IMR-90 (cell line): ENCODE measurements around the gene CPEB1. TPM values are rescaled to one million over a fixed set of nuclear protein-coding genes. Genes with fewer than 3 reads are reported as not detected.

Source experiments
- ATAC-seq: fragments of 200-7000 bp; cut with Tn5 transposase; 2 replicates; pipeline ENCODE4 v1.9.1; 2020; ENCODE audit warnings: low read depth, mild to moderate bottlenecking, moderate library complexity
- BruUV-seq: library from RNA; stranded (reverse); fragments of 400-500 nt; replicated peaks from 2 replicates; lab custom pipeline; 2021; lab: Mats Ljungman, UMichigan
- CTCF ChIA-PET: fragments of 300-600 bp; formaldehyde crosslinking; extraction: SDS; loops from one replicate; lab custom pipeline; 2021; ENCODE audit warnings: antibody characterized with exemption; lab: Yijun Ruan, JAX
- POLR2A ChIA-PET: fragments of 300-600 bp; sonication (Branson Sonifier 250); formaldehyde crosslinking; loops from one replicate; lab custom pipeline; 2022; ENCODE audit warnings: antibody characterized with exemption; ENCODE audit not compliant: unreplicated experiment; lab: Charles Lee
- DNase-seq: peaks from one replicate; pipeline ENCODE4 v3.0.0; 2013
- H2AFZ ChIP-seq: replicated peaks from 2 replicates; pipeline ENCODE3; 2013; ENCODE audit warnings: low read length, mild to moderate bottlenecking; ENCODE audit not compliant: poor library complexity
- H2AK5ac ChIP-seq: 2 replicates; pipeline ENCODE4 v1.6.1; 2013; ENCODE audit warnings: low read depth, low read length, inconsistent platforms
- H2AK9ac ChIP-seq: replicated peaks from 2 replicates; pipeline ENCODE3; 2013; ENCODE audit warnings: mild to moderate bottlenecking, low read depth, low read length, moderate library complexity; ENCODE audit not compliant: poor library complexity
- H2BK120ac ChIP-seq: 2 replicates; pipeline ENCODE4 v1.6.1; 2013; ENCODE audit warnings: low read depth, low read length, inconsistent platforms
- H2BK15ac ChIP-seq: 3 replicates; pipeline ENCODE4 v1.6.1; 2013; ENCODE audit warnings: low read depth, low read length, inconsistent platforms
- H2BK20ac ChIP-seq: 2 replicates; pipeline ENCODE4 v1.6.1; 2013; ENCODE audit warnings: low read depth, mild to moderate bottlenecking, inconsistent platforms, low read length, moderate library complexity
- H2BK5ac ChIP-seq: 2 replicates; pipeline ENCODE4 v1.6.1; 2013; ENCODE audit warnings: mild to moderate bottlenecking, low read depth, low read length, inconsistent platforms; ENCODE audit not compliant: poor library complexity, severe bottlenecking
- H3K14ac ChIP-seq: replicated peaks from 2 replicates; pipeline ENCODE4 v1.6.1; 2013; ENCODE audit warnings: low read depth, low read length, inconsistent platforms
- H3K18ac ChIP-seq: 2 replicates; pipeline ENCODE4 v1.6.1; 2013; ENCODE audit warnings: low read depth, low read length, control low read depth
- H3K23ac ChIP-seq: 2 replicates; pipeline ENCODE4 v1.6.1; 2013; ENCODE audit warnings: low read depth, low read length, inconsistent platforms
- H3K27ac ChIP-seq: 2 replicates; pipeline ENCODE4 v1.5.1; 2013; ENCODE audit warnings: mild to moderate bottlenecking, control low read depth, low read length; ENCODE audit not compliant: insufficient read depth
- H3K27me3 ChIP-seq: 2 replicates; pipeline ENCODE4 v1.6.1; 2013; ENCODE audit warnings: low read length; ENCODE audit not compliant: control insufficient read depth, insufficient read depth
- H3K36me3 ChIP-seq: 2 replicates; pipeline ENCODE4 v1.6.1; 2013; ENCODE audit warnings: low read length, mixed read lengths; ENCODE audit not compliant: control insufficient read depth, insufficient read depth
- H3K4ac ChIP-seq: 2 replicates; pipeline ENCODE4 v1.6.1; 2013; ENCODE audit warnings: low read depth, low read length, inconsistent platforms
- H3K4me1 ChIP-seq: 2 replicates; pipeline ENCODE4 v1.6.1; 2013; ENCODE audit warnings: low read length, mixed read lengths; ENCODE audit not compliant: control insufficient read depth, insufficient read depth
- H3K4me2 ChIP-seq: 2 replicates; pipeline ENCODE4 v1.6.1; 2013; ENCODE audit warnings: low read depth, mild to moderate bottlenecking, control low read depth, low read length, moderate library complexity
- H3K4me3 ChIP-seq: 2 replicates; pipeline ENCODE4 v1.5.1; 2013; ENCODE audit warnings: low read depth, mild to moderate bottlenecking, control low read depth, low read length, moderate library complexity; ENCODE audit not compliant: insufficient read depth
- H3K56ac ChIP-seq: 2 replicates; pipeline ENCODE4 v1.6.1; 2013; ENCODE audit warnings: low read length, inconsistent platforms; ENCODE audit not compliant: insufficient read depth; ENCODE audit errors: extremely low read depth
- H3K79me1 ChIP-seq, 2 experiments: 2 replicates each; pipeline ENCODE4 v1.6.1; 2013; ENCODE audit warnings: low read length in 2 of 2, inconsistent platforms in 1 of 2, low read depth in 1 of 2
- H3K9ac ChIP-seq: 2 replicates; pipeline ENCODE4 v1.6.1; 2013; ENCODE audit warnings: low read depth, low read length, control low read depth
- H3K9me1 ChIP-seq: 2 replicates; pipeline ENCODE4 v1.6.1; 2013; ENCODE audit warnings: low read length, inconsistent platforms; ENCODE audit not compliant: insufficient read depth
- H3K9me3 ChIP-seq: 2 replicates; pipeline ENCODE4 v1.6.1; 2013; ENCODE audit warnings: low read length; ENCODE audit not compliant: control insufficient read depth, insufficient read depth
- H4K20me1 ChIP-seq: 2 replicates; pipeline ENCODE4 v1.6.1; 2013; ENCODE audit warnings: low read length, inconsistent platforms; ENCODE audit not compliant: insufficient read depth
- H4K5ac ChIP-seq: 2 replicates; pipeline ENCODE4 v1.6.1; 2013; ENCODE audit warnings: mild to moderate bottlenecking, low read depth, low read length, control low read depth
- H4K8ac ChIP-seq, 2 experiments: 2 replicates each; pipeline ENCODE4 v1.6.1; 2013; ENCODE audit warnings: low read depth in 2 of 2, low read length in 2 of 2, control low read depth in 1 of 2, inconsistent platforms in 1 of 2
- H4K91ac ChIP-seq: 2 replicates; pipeline ENCODE4 v1.6.1; 2013; ENCODE audit warnings: low read depth, low read length, inconsistent platforms; ENCODE audit not compliant: insufficient read depth
- CHD1 ChIP-seq: IDR thresholded peaks from 2 replicates; pipeline ENCODE4 v1.6.1; 2012; ENCODE audit warnings: low read depth, low read length, improper control_type of control experiment
- CTCF ChIP-seq: conservative IDR thresholded peaks from 2 replicates; pipeline ENCODE4 v1.5.1; 2012; ENCODE audit warnings: mild to moderate bottlenecking, low read depth, low read length, improper control_type of control experiment
- ELK1 ChIP-seq: fragments of 150-350 bp; IDR thresholded peaks from 2 replicates; pipeline ENCODE4 v1.6.1; 2016; ENCODE audit warnings: low read depth, mild to moderate bottlenecking, low read length, moderate library complexity, borderline replicate concordance
- FOS ChIP-seq: fragments of 150-350 bp; IDR thresholded peaks from 2 replicates; pipeline ENCODE4 v1.6.1; 2016; ENCODE audit warnings: low read depth, low read length
- RAD21 ChIP-seq: IDR thresholded peaks from 2 replicates; pipeline ENCODE4 v1.6.1; 2012; ENCODE audit warnings: low read length, improper control_type of control experiment
- WGBS, 2 experiments: methylation state at CpG; one replicate each; pipeline versions ENCODE4 v1.1.5 to v1.1.7; 2013; ENCODE audit warnings: missing lambda C conversion rate in 2 of 2; ENCODE audit not compliant: insufficient read length in 1 of 2; ENCODE audit errors: extremely low coverage in 2 of 2; 5-methylcytosine and 5-hydroxymethylcytosine counted together
- dilution Hi-C: fragments of 300-500 bp; cut with HindIII; formaldehyde crosslinking; loops from one replicate; pipeline ENCODE4 v1.14.3; 2018; ENCODE audit warnings: low sequenced_read_pairs; ENCODE audit not compliant: unreplicated experiment
- in situ Hi-C: fragments of 300-500 bp; cut with MboI; formaldehyde crosslinking; loops from 3 replicates; pipeline ENCODE4 v1.14.3; 2019; ENCODE audit warnings: low sequenced_read_pairs, inconsistent platforms, mixed read lengths
- intact Hi-C: fragments of 100-400 bp; cut with micrococcal nuclease; formaldehyde crosslinking; loops from 2 replicates; pipeline ENCODE4 v1.10.0; 2022
- polyA plus RNA-seq, 3 experiments: library from polyadenylated mRNA; depleted of rRNA; stranded (reverse); fragments of >200 nt; gene quantifications; 2 replicates each; pipeline ENCODE4 v1.2.3, GENCODE V29; 2012; ENCODE audit warnings: low replicate concordance in 1 of 3
- total RNA-seq: library from RNA; depleted of rRNA; stranded (reverse); fragments of >200 nt; gene quantifications from 2 replicates; pipeline ENCODE4 v1.2.3, GENCODE V29; 2012
- TF ChIP-seq, protein P1 (sequence below): fragments of 150-350 bp; IDR thresholded peaks from 2 replicates; pipeline ENCODE4 v1.6.1; 2017; ENCODE audit warnings: mild to moderate bottlenecking, antibody characterized with exemption, low read length, low read depth

The CPEB1 gene
- total and polyA plus RNA-seq, 2 of the 4 experiments (the other 2 are of a cell fraction), result 8.9 to 12.5 TPM

DNA sequence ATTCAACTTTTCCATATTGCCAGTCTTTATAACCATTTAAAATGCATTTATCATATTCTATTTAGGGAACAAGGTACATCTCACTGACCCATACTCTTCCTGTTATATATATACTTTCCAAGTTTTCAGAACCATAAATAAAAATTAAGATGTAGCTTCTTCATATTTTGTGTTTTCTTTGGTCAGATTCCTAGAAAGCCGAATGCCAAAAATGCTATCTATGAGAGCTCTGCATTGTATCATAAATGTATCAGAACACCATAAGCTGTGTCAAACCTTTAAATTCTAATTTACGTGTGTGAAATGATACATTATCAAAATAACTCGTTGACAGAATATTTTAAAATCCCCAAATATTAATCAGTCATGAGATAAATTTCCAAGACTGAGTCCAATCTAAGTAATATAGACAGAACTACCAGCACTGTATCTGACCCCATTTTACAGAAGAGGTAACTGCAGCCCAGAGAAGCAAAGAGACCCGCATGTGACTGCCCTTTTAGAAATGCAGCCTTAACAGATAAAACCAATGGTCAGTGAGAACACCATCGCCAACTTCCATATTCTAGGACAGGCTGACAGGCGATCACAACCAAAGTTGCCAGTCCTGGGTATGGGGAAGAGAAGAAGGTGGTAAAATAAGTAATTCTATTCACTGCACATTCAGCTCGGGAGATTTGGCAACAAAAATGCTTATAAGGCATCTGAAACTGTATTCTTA is 90.7 kb downstream of the CPEB1 start:
- ChIA-PET CTCF (interaction anchor here (1.1 kb wide), 1 partner anchor 15 kb away, joined by 3 read pairs; no protein-coding TSS in a partner anchor), POLR2A (no interaction called here)
- H3K18ac ChIP-seq, result no peak overlapping the region
- no peak overlapping the region for H3K27ac ChIP-seq
- no peak overlapping the region for H3K4ac ChIP-seq
- DNase-seq (no peak), ATAC-seq (no peak)
- no peak overlapping the region for H3K14ac ChIP-seq
- H3K4me3 ChIP-seq, result no peak overlapping the region
- no peak overlapping the region for H2AK5ac ChIP-seq
- intact Hi-C loops, result no loop called here
- no peak overlapping the region for H2AK9ac ChIP-seq
- no peak overlapping the region for H3K56ac ChIP-seq
- BruUV-seq, result no TSS peak
- in situ Hi-C loops, result no loop called here
- no peaks in the 10 kb centered on the region for H3K9me3 ChIP-seq
- no peak overlapping the region for H4K91ac ChIP-seq
- TF ChIP-seq CHD1 (no peak), RAD21 (no peak), CTCF (no peak), FOS (no peak), ELK1 (no peak)
- TF ChIP-seq, protein P1, sequence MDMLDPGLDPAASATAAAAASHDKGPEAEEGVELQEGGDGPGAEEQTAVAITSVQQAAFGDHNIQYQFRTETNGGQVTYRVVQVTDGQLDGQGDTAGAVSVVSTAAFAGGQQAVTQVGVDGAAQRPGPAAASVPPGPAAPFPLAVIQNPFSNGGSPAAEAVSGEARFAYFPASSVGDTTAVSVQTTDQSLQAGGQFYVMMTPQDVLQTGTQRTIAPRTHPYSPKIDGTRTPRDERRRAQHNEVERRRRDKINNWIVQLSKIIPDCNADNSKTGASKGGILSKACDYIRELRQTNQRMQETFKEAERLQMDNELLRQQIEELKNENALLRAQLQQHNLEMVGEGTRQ, result no peak
- WGBS, 2 experiments, result no CpG with 5 or more reads among the region's 7 CpGs
- no peak overlapping the region for H3K4me2 ChIP-seq
- H4K20me1 ChIP-seq, result no peaks in the 10 kb centered on the region
- H3K27me3 ChIP-seq, result no peaks in the 10 kb centered on the region
- no peak overlapping the region for H2BK15ac ChIP-seq
- no peak overlapping the region for H2BK5ac ChIP-seq
- no peak overlapping the region for H4K8ac ChIP-seq
- no peak overlapping the region for H2BK120ac ChIP-seq
- dilution Hi-C loops, result no loop called here
- H3K4me1 ChIP-seq, result no peaks in the 10 kb centered on the region
- H4K5ac ChIP-seq, result no peak overlapping the region
- H3K9ac ChIP-seq, result no peak overlapping the region
- H2BK20ac ChIP-seq, result no peak overlapping the region
- H3K23ac ChIP-seq, result no peak overlapping the region
- no peaks in the 10 kb centered on the region; the same call in 1 of the 2 replicates for H3K9me1 ChIP-seq
- H2AFZ ChIP-seq, result no peak overlapping the region
- H3K36me3 ChIP-seq, result peaks cover 2% of the 10 kb centered on the region
- no peaks in the 10 kb centered on the region for H3K79me1 ChIP-seq
